Measurements from ENCODE around the gene NHEJ1.

- TF ChIP-seq, protein P1, sequence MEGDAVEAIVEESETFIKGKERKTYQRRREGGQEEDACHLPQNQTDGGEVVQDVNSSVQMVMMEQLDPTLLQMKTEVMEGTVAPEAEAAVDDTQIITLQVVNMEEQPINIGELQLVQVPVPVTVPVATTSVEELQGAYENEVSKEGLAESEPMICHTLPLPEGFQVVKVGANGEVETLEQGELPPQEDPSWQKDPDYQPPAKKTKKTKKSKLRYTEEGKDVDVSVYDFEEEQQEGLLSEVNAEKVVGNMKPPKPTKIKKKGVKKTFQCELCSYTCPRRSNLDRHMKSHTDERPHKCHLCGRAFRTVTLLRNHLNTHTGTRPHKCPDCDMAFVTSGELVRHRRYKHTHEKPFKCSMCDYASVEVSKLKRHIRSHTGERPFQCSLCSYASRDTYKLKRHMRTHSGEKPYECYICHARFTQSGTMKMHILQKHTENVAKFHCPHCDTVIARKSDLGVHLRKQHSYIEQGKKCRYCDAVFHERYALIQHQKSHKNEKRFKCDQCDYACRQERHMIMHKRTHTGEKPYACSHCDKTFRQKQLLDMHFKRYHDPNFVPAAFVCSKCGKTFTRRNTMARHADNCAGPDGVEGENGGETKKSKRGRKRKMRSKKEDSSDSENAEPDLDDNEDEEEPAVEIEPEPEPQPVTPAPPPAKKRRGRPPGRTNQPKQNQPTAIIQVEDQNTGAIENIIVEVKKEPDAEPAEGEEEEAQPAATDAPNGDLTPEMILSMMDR (IDR thresholded peaks at IDR 0.05): no peak
- no peak for TF ChIP-seq POLR2A (IDR thresholded peaks at IDR 0.05)
Observed at GRCh38 chr2:219045937-219046550, 114.6 kb downstream of the NHEJ1 start.

Measured in heart left ventricle (tissue), 13 donors.